AG09319 (cell line): ENCODE data around the gene ACTN2.
"Not testable (repeated sequence)": the region's sequence is repeated elsewhere in the genome, so short reads cannot be mapped to it uniquely, and the experiment has no call there.

Source experiments
- DNase-seq: peaks from one replicate; pipeline ENCODE4 v3.0.0-alpha.2; 2010; ENCODE audit warnings: low read depth; ENCODE audit errors: extremely low read depth
- TF ChIP-seq, protein P1 (sequence below): IDR thresholded peaks from 2 replicates; pipeline ENCODE4 v1.5.1; 2011; ENCODE audit warnings: low read depth, mild to moderate bottlenecking, inconsistent platforms, low read length, moderate library complexity

The ACTN2 gene

DNA sequence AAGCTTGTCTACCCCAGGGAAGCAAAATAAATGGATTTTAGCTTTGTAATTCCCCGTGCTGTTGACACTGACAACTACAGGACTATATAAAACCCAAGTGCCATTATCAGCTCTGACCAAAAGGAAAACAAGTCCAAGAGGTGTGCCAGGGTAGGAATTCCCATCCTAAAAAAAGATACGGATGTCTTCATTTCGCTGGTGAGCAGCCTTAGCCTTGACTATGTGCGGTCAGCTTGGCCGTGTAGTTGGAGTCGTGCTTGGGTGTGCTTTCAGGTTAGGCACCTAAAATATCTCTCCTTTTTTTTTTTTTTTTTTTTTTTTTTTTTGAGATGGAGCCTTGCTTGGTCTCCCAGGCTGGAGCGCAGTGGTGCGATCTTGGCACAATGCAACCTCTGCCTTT, 28.9 kb upstream of the ACTN2 start:
- TF ChIP-seq, protein P1, sequence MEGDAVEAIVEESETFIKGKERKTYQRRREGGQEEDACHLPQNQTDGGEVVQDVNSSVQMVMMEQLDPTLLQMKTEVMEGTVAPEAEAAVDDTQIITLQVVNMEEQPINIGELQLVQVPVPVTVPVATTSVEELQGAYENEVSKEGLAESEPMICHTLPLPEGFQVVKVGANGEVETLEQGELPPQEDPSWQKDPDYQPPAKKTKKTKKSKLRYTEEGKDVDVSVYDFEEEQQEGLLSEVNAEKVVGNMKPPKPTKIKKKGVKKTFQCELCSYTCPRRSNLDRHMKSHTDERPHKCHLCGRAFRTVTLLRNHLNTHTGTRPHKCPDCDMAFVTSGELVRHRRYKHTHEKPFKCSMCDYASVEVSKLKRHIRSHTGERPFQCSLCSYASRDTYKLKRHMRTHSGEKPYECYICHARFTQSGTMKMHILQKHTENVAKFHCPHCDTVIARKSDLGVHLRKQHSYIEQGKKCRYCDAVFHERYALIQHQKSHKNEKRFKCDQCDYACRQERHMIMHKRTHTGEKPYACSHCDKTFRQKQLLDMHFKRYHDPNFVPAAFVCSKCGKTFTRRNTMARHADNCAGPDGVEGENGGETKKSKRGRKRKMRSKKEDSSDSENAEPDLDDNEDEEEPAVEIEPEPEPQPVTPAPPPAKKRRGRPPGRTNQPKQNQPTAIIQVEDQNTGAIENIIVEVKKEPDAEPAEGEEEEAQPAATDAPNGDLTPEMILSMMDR: no peak
- DNase-seq: no peak

DNA sequence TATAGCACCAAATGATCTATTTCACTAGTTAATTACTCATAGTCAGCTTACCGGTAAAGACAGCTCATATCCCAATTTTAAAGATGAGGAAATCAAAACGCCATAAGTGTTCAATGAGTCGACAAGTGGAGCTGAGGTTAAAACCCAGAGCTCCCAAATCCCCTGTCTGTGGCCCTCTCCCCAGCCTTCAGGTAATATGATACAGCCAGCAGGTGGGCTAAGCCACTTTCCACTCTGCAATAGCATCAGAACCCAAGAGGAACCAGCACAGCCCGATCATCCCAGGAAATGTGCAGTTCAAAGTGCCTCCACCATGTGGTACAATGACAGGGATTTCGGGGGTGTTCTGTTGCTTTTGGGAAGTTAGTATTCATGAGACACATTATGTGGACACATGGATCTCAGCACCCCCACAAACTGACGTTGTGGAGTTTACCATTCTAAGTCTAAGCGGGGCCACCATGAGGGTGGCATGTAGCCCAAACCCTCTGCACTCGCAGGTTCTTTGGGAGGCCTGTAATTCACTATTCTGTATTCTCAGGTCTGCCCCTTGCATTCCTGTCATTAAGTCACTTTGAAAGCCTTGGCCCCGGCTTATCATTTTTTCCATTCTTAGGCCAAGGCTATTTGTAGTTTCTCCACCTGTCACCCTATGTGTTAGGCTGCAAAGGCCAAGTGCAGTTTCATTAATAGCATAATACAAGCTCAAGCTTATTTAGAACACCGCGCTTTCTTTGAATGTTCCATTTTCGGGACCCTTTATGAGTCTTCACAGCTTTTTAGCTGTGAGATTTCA, 26.3 kb upstream of the ACTN2 start:
- DNase-seq: no peak
- TF ChIP-seq, protein P1: no peak

DNA sequence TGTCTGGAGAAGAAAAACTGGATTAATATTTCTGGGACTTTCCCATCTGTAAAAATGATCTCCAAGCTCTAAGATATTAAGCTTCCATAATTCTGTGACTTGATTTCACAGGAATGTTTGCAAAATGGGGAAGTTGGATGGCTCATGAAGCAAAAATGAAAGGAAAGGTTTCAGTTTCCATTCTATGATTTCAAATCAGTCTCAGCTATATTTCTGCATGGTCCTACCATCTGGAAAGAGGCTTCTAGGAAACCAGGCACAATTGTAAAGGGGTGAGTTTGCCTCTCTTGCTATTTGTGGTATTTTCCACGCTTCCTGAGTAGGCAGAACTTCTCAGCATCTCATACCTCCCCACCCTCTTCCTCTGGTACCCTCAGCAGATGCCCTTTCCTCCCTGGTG, 22.4 kb upstream of the ACTN2 start:
- no peak for DNase-seq
- TF ChIP-seq, protein P1: no peak

- DNase-seq: not testable (repeated sequence)
Observed at GRCh38 chr1:236668909-236669308, 17.4 kb upstream of the ACTN2 start.

DNA sequence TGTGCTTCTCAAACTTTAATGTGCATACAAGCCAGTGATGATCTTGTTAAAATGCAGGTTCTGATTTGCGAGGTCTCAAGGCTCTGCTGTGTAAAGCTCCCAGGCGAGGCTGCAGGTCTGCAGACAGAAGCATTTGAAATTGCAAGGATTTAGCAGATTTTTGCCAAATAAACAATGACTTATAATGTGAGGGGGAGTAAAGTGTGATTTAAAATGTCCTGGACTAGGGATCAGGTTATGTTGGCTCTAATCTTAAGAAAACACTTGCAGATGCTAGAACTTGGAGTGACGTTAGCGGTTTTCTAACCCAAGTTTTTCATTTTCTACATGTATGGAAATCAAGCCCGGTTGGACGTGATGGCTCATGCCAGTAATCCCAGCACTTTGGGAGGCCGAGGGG, 16.2 kb upstream of the ACTN2 start:
- no peak for DNase-seq
- TF ChIP-seq, protein P1: no peak

GRCh38 chr1:236673289-236673919, 12.9 kb upstream of the ACTN2 start:
- DNase-seq: no peak
- TF ChIP-seq, protein P1: no peak

DNA sequence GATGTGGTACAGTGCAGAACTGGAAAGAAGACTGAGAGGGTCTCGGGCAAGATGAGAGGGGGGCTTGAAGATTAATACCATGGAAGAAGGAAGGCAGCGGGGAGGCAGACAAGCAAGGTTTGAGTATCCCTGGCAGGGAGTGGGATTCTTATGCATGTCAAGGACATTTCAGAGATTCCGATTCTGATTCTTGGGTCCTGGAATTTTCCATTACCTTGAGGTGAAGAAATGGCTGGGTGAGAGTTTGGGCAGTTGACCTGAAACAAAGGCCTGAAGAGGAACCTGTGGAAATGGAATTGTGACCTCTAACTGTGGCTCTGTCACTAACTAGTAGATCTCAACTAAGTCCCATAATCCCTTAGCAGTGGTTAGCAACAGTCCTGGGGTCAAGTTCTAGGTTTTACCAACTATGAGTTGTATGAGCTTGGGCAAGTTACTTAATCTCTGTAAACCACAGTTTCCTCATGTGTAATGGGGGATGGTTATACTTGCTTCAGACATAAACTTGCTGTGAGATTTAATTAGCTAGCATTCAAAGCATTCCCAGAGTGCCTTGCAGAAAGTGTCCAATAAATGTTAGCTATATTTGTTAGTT, 8.6 kb upstream of the ACTN2 start:
- no peak for DNase-seq

More for the DNA sequence above, 8.6 kb upstream of the ACTN2 start:
- TF ChIP-seq, protein P1: no peak
